NCI-H2081 treated with DMSO at 0.1 percent for 48 hours (cell line): ENCODE data around the gene DRD4.
A peak's percentile ranks its signal among the peaks of the same experiment; 100 is the strongest.

Source experiments
- DNase-seq: peaks from one replicate; lab custom pipeline; 2025; lab: John Stamatoyannopoulos, UW

The DRD4 gene

DNA sequence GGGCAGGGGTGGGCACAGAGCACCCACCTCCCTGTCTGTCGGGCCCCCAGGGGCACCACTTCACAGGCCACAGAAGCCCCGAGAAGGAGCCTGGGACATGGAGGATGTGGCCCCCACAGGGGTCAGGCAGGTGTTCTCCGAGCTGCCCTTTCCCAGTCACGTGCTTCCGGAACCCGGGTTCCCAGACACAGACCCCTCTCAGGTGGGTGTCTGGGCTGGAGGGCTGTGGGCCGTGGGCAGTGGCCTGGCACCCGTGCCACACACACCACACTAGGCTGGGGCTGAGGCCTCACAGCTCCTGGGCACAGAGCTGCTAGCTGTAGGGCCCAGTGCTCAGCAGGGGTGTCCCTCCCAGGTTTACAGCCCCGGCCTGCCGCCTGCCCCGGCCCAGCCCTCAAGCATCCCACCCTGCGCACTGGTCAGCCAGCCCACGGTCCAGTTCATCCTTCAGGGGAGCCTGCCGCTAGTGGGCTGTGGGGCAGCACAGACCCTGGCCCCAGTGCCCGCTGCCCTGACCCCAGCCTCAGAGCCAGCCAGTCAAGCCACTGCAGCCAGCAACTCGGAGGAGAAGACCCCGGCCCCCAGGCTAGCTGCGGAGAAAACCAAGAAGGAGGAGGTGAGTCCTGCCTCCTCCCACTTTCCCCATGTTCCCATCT lies 26.8 kb upstream of the DRD4 start:
- DNase-seq: no peak

DNA sequence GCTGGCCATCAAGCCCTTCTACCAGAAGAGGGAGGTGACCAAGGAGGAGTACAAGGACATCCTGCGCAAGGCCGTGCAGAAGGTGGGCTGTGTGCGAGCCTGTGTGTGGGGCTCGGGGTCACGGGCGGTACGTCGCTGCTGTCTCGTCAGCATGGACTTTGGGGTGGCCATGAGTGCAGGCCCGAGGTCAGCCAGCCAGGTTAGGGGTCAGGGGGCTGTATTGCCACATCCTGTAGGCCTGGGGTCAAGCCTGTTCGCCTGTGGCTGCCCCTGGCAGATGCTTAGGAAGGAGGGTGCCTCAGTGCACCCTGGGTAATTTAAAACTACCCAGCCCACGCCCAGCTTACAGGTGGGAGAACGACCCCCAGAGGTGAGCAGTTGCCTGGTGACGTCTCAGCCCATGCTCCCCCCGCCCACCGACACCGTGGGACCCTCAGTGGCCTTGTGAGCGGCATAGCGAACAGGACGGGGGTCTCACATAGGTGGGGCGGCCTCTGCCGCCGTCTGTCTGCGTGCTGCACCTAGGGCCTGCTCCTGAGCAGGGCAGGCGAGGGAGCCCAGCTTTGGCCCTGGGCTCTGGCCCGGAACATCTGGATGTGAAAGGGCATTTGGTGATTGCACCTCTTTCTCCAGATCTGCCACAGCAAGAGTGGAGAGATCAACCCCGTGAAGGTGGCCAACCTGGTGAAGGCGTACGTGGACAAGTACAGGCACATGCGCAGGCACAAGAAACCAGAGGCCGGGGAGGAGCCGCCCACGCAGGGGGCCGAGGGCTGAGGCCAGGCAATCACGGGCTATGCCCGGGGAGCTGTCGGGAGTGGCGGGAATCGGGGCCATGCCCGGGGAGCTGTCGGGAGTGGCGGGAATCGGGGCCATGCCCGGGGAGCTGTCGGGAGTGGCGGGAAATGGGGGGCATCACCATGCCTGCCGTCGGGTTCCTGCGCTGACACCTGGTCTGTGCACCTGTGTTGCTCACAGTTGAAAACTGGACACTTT lies 25.8 kb upstream of the DRD4 start:
- DNase-seq: no peak

DNA sequence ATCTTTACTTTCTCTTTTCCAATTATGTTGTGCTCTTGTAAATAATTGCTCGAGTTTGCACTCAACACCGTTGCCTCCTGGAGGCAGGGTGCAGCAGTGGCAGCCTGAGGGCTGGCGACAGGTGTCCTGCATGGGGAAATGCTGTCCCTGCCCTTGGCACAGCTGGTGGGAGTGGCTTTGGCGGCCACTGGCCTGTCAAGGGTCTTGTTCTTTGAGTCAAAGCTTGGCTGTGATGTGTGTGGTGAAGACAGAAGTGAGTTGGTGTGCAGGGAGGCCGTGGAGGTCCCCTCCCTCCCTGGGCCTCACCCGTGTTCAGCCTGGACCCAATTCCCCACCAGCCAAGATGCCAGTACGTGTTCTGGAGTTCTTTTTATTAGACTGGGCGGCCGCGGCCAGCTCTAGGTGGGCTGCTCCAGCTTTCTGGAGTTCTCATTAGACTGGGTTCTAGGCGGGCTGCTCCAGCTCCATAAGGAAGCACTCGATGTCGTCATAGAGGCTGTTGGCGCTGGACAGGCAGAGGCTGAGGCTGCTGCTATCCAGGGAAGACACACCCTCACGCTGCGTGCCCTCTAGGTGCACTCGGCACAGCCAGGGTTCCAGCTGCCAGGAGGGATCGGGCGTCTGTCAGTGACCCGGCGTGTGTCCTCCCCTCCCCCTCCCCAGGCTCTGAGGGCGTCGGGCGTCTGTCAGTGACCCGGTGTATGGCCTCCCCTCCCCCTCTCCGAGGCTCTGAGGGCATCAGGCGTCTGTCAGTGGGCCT lies 24.7 kb upstream of the DRD4 start:
- no peak for DNase-seq

DNA sequence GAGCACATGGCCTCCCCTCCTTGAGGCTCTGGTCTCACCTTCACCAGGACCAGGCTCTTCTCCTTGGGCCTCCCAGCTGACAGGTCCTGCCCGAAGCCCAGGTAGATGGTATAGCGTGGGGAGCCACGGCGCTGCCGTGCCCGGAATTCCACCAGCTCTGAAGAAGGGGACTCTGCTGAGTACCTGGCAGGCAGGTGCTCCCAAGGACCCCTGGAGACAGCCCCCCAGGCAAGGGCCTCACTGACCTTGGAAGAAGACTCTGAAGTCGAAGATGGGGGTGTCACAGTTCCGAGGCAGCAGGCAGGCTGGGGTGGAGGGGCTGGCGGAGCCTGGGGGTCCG lies 24.1 kb upstream of the DRD4 start:
- no peak for DNase-seq

DNA sequence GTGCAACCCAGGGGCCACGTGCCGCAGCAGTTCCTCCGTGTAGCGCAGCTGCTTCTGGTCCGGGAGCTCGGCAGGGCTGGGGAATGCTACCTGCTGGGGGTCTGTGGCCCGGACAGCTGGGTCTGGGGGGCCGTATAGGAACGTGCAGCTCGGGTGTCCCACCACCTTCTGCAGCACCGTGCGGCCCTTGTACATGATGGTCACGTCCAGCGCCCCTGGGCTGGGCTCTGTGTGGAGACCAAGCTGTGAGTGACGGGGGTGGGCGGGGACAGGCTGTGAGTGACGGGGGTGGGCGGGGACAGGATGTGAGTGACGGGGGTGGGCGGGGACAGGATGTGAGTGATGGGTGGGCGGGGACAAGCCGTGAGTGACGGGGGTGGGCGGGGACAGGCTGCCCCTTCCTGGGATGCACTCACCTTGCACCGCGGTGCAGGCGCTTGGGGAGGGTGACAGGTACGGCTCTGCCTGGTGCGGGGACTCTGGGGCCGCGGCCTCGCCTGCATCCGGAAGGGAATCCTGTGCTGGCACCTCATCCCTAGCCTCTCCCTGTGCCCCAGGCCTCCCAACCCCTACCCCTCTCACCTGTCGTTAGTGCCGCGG lies 23.6 kb upstream of the DRD4 start:
- peak; percentile 7 for DNase-seq

DNA sequence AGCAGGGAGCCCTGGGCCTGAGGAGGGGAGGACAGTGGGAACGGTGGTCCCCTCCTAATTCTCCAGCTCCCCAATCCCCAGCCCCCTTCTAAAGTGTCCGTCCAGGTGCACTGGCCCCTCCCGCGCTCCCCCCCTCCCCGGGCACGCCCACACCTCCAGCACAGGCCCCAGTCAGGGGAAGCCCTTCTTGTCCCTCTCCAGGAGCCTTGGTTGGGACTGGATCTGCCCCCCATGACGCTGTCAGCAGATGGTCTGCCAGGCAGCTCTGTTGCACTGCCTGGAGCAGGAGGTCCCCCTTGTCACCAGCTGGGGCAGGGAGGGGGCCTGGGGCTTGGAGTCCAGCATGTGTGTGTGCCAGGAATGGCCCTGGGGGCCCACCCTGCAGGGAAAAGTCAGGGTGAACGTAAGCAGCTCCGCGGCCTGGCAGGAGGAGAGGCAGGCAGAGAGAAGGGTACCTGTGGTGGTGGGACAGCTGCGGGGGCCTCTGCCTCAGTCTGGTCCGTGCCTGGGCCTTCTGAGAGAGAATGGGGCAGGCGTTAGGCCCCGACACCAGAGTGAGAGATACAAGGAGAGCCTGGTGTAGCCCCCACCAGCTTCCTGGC lies 22.9 kb upstream of the DRD4 start:
- no peak for DNase-seq

DNA sequence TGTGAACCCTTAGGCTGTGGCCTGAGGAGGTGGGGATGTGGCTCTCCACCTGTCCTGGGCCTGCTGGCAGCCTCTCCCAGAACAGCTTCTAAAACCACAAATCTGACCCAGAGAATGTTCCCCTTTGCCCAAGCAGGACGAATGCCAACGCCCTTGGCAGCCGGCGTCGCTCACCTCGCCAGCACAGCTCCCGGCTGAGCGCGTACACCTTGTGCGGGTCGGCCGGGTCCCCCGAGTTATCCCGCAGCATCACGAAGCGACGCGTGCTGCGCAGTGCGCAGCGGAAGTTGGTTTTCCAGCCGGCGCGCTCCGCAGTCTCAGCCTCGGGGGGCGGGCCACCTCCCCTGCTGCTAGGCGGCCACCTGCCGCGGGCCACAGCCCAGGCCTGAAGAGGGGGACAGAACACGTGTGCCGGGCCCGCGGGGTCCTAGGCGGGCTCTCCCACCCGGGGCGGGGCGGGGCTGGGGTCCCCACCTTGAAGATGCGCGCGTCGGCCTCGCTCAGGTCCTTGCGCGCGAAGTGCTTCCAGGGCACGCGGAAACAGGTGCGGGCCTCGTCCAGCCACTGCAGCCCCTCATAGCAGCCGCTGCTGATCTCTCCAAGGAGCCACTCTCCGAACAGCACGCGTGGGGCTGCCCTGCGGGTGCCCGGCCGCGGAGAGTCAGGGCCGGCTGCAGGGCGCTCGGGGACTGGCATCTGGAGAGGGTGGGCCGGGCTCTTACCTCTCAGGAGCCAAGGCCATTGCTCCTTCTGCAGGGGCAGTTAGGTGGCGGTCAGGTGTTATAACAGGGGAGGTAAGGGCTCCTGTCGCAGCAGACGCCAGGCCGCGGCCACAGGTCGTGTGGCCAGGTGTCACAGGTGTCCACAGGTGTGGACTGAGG lies 22.2 kb upstream of the DRD4 start:
- DNase-seq: no peak

DNA sequence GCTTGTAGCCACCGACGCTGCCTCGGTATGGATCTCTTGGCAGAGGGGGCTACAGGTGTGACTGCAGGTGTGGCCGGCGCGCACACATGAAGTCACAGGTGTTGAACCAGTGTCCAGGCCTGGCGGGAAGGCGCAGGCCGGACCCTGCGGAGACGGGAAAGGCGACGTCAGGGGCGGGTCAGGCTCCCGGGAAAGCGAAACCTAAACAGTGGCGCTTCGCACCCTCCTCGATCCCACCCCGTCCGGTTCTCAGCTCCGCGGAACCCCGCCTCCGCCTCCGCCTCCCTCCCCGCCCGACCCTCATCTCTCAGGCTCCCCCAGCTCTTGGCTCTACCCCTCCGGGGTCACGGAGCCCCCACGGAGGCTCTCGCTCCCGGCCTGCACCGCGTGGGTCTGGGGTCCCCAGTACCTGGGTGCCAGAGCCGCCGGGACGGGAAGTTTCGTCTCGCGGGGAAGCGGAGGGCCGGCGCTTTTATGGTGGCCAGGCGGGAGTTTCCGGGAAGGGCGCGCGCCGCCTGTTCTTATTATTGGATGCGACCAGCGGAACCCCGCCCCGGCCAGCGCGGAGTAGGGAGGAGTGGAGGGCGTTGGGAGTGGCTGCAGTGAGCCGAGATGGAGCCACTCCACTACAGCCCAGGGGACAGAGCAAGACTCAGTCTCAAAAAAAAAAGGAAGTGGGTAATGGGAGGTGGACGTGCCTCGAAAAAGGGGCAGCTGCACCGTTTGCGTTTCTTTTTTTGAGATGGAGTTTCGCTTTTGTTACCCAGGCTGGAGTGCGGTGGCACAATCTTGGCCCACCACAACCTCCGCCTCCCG lies 21.4 kb upstream of the DRD4 start, which contains the start of gene IRF7:
IRF7 (minus strand) TSS at position 447 of the 816 bp plus-strand sequence. CDS start 586 bp downstream, outside the sequence.
- DNase-seq: peak; percentile 42

DNA sequence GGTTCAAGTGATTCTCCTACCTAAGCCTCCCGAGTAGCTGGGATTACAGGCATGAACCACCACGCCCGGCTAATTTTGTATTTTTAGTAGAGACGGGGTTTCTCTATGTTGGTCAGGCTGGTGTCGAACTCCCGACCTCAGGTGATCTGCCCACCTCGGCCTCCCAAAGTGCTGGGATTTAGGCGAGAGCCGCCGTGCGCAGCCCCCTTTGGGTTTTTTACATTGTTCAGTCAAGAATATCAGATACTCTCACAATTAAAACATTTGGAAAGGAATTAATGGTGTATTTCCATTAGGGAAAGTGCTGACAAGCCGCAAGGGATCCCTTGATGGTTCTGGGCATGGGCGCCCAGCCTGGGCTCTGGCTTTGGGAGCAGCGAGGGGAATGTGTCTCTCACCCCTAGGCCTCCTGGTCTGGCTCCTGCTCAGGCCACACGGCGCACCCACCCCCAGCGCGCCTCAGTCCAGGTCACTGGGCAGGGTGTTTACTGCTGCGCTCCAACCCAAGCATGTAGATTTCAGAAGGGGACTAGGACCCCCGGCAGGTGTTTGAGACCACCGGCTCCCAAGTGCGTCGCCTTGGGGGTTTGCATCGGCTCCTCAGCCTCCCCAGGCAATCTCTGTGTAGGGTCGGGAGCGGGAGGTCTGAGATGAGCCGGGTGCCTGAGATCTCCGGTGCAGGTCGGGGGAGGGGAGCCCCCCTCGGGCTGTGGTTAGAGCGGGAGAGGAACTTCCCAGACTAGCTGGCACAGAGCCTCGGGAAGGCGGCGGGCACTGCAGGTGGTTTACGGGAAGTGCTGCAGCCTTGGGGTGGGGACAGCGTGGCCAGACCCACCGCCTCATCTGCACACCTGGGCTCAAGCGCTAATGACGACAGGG lies 20.5 kb upstream of the DRD4 start:
- no peak for DNase-seq

DNA sequence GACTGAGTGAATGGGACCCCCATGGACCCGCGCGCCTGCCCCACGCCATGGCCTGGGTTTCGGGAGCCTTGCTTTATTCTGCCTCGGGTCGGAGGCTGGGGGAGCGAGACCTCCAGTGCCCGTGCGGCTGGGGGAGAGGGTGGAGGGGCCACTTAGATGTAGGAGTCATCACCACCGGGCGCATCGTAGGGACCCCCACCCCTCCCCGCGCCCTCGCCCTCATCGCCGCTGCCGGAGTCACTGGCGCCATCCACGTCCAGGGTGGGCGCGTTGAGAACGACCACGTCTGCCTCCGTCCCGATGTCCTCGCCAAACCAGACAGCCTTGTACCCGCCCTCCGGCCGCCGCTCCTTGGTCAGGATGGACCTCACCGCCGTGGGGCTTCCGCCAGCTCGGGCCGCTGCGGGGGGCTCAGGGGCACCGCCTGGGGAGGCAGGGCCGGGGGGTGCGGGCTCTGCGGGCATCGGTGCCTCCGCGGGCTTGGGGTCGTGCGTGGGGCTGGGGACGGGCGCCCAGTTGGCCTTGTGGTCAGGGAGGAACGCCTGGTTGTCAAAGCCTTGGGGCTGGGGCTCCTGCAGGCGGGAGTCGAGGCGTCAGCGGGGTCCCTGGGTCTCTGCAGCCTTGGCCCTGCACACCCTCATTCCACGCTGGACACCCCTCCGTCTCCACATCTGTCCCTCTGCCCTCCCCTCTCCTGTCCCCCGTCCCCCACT lies 19.7 kb upstream of the DRD4 start:
- DNase-seq: no peak

DNA sequence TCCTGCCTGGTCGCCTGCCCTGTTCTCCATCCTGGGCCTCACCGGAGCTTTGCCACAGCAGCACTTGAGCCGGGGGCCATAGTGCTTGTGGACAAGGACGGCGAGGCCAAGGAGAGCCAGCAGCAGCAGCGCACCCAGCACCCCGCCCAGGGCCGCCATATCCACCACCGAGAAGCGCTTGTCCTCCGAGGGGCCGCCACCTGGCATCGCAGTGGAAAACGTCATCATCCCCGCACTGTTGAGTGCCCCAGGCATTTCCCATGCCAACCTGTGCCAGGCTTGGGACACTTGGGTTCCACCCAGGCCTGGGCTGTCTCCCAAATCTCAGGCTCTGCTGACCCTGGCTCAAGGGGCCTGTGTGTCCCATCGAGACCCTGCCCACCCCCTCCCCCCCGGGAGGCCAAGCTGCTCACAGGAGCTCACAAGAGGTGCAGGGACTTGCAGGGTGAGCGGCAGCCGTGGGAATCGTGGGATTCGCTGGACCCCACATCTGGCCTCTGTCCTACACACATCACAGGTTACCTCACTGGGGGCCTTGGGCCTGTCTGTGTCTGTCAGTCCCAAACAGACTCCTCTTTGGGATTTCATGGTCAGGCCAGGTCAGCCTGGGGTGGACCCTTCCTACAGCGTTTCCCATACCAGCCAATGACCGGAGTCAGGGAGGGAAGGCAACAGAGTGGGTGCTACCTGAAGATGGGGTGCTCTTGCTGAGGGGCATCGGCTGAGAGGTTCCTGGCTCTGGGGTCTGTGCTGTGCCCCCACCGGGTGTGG lies 19.0 kb upstream of the DRD4 start:
- DNase-seq: no peak

DNA sequence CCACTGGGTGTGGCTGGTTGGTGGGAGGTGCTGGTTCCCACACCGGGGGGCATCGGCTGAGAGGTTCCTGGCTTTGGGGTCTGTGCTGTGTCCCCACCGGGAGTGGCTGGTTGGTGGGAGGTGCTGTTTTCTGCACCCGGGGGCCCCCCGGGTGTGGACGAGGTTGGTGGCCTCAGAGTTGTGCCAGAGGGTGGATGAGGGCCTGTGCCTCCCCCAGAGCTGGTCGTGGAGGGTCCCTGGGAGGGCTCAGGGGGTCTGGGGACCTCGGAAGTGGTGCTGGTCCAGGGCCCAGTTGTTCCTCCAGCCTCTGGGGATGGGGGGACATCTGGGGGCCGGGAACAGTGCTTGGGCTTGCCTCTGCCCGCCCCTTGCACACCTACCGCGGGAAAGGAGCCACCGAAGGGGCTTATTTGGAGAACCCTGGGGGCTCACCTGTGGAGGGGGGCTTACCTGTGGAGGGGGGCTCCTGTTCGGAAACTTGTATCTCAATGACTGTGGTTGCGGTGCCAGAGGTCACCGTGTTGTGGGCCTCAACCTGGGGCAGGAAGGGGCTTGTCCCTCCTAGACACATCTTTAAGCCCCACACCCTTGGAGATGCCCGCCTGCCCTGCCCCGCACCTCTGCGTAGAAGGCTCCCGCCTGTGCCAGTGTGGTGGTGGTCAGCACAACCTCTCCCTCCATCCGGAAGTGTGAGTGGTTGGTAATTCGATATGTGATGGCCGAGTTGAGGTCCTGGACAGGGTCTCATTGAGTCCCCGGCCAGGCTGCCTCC lies 18.0 kb upstream of the DRD4 start:
- no peak for DNase-seq

DNA sequence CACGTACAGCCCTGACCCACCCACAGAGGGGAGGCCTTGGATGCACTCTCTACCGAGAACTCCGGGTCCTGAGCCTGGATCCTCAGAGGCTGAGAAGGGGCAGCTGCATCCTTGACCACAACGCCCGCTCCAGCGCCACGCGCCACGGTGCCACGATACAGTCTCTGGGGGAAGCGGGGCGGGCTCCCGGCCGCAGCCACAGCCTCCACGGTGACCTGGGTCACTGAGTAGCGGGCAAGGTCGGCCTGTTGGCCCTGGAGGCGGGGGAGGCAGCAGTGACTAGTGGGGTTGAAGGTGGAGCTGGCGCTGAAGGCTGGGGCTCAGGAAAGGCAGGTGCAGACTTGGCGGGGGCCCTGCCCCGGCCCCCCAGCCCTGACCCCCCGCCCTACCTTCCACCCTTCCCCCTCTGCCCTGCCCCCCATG lies 17.4 kb upstream of the DRD4 start:
- no peak for DNase-seq

DNA sequence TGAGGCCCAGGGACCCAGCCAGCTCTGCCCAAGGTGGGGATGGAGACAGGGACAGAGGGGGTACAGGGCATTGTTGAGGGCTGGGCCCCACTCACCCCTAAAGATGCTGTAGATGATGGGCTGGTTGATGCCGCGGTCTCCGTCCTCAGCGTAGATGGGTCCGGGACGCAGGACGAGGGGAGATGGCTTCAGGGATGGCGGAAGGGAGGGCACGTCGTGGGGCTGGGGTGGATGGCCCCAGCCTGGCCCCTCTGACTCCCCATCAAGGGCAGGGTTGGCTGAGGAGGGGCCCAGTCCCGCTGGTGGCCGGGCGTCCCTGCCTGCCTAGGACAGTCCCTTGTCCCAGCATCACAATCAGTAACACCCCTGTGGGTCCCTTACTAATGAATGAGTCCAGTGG lies 16.9 kb upstream of the DRD4 start:
- DNase-seq: no peak

DNA sequence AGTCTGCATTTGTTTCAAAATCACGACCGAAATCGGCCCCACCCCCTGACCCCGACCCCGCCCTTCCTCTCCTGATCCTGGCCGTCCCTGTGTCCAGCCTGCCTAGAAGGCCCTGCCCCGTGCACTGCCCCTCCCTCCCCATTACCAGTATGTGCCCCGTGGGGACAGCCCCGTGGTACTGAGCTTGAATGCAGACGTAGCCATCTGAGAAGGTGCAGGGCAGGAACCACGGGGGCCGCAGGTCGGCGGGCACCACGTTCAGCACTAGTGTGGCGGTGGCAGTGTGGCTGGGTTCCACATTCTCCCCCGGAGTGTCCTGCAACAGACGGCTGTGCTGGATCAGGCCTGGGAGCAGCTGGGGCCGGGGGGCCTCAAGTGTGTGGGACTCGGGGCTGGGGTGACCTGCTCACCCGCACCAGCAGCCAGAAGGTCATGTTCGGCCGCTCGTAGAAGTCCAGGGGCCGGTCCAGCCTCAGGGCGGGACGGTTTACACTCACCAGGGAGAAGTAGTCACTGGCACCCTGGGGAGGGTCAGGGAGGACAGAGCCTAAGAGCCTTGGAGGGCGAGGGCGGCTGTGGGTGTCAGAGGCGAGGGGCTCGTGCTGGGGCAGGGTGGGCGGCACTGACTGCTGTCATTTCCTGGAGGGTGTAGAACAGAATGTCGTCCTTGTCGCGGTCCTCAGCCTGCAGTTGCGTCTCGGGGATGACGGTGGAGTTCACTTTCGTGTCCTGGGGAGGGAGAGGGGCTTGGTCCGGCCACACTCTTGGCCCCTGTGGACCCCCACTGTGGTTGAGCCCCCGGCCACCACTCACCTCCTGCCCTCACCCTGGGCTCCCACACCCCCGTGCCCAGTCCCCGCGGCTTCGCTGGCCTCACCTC lies 15.9 kb upstream of the DRD4 start:
- no peak for DNase-seq

DNA sequence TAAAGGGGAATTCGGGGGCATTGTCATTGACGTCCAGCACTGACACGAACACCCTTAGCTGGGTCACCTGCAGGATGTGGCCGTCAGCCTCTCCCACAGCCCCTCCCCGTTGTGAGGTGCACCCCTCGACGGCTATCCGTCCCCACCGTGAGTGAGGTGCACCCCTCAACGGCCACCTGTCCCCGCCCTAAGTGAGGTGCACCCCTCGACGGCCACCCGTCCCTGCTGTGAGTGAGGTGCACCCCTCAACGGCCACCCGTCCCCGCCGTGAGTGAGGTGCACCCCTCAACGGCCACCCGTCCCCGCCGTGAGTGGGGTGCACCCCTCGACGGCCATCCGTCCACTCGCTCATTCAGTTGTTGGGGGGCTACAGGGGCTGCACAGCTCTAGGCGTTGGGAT lies 15.2 kb upstream of the DRD4 start:
- no peak for DNase-seq
